GM23338 (cell line): ENCODE data around the gene RNF215.

Source experiments
- EZH2 ChIP-seq: fragments of 200-600 bp; sonication (generic); IDR thresholded peaks from one replicate; pipeline ENCODE4 v1.8.0; 2017; ENCODE audit warnings: antibody characterized with exemption, mild to moderate bottlenecking, low read depth; ENCODE audit not compliant: unreplicated experiment
- EZH2phosphoT487 ChIP-seq: fragments of 200-600 bp; sonication (generic); IDR thresholded peaks from one replicate; pipeline ENCODE4 v1.8.1; 2018; ENCODE audit warnings: antibody characterized with exemption; ENCODE audit not compliant: unreplicated experiment
- NANOG ChIP-seq: IDR thresholded peaks from 2 replicates; pipeline ENCODE4 v1.6.1; 2016; ENCODE audit warnings: antibody characterized with exemption, borderline replicate concordance
- POLR2AphosphoS5 ChIP-seq: IDR thresholded peaks from 2 replicates; pipeline ENCODE4 v1.6.1; 2016; ENCODE audit warnings: antibody characterized with exemption, low read depth
- ZNF114 ChIP-seq: fragments of 250-450 bp; sonication (Bioruptor Pico); IDR thresholded peaks from 2 replicates; pipeline ENCODE4 v1.5.0; 2020; ENCODE audit warnings: mild to moderate bottlenecking, moderate library complexity
- TF ChIP-seq, protein P1 (sequence below), 2 experiments: fragments of 200-600 bp in 1 of 2; sonication (generic) in 1 of 2; conservative IDR thresholded peaks; 2 replicates each; pipeline versions ENCODE4 v1.5.1 to v1.6.1; 2016 to 2017; ENCODE audit warnings: antibody characterized with exemption in 2 of 2, low read depth in 2 of 2, mild to moderate bottlenecking in 2 of 2, moderate library complexity in 1 of 2
- TF ChIP-seq, protein P2 (sequence below): IDR thresholded peaks from one replicate; pipeline ENCODE4 v1.6.1; 2018; ENCODE audit warnings: antibody characterized with exemption; ENCODE audit not compliant: unreplicated experiment

GRCh38 chr22:30338802-30339201, 48.4 kb downstream of the RNF215 start:
- TF ChIP-seq, protein P1, sequence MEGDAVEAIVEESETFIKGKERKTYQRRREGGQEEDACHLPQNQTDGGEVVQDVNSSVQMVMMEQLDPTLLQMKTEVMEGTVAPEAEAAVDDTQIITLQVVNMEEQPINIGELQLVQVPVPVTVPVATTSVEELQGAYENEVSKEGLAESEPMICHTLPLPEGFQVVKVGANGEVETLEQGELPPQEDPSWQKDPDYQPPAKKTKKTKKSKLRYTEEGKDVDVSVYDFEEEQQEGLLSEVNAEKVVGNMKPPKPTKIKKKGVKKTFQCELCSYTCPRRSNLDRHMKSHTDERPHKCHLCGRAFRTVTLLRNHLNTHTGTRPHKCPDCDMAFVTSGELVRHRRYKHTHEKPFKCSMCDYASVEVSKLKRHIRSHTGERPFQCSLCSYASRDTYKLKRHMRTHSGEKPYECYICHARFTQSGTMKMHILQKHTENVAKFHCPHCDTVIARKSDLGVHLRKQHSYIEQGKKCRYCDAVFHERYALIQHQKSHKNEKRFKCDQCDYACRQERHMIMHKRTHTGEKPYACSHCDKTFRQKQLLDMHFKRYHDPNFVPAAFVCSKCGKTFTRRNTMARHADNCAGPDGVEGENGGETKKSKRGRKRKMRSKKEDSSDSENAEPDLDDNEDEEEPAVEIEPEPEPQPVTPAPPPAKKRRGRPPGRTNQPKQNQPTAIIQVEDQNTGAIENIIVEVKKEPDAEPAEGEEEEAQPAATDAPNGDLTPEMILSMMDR (conservative IDR thresholded peaks at IDR 0.05; ENCODE audit: low read depth in 2 of 2) = no peak
- TF ChIP-seq EZH2 (no peak), NANOG (no peak), POLR2AphosphoS5 (no peak), EZH2phosphoT487 (no peak), ZNF114 (no peak)
- TF ChIP-seq, protein P2, sequence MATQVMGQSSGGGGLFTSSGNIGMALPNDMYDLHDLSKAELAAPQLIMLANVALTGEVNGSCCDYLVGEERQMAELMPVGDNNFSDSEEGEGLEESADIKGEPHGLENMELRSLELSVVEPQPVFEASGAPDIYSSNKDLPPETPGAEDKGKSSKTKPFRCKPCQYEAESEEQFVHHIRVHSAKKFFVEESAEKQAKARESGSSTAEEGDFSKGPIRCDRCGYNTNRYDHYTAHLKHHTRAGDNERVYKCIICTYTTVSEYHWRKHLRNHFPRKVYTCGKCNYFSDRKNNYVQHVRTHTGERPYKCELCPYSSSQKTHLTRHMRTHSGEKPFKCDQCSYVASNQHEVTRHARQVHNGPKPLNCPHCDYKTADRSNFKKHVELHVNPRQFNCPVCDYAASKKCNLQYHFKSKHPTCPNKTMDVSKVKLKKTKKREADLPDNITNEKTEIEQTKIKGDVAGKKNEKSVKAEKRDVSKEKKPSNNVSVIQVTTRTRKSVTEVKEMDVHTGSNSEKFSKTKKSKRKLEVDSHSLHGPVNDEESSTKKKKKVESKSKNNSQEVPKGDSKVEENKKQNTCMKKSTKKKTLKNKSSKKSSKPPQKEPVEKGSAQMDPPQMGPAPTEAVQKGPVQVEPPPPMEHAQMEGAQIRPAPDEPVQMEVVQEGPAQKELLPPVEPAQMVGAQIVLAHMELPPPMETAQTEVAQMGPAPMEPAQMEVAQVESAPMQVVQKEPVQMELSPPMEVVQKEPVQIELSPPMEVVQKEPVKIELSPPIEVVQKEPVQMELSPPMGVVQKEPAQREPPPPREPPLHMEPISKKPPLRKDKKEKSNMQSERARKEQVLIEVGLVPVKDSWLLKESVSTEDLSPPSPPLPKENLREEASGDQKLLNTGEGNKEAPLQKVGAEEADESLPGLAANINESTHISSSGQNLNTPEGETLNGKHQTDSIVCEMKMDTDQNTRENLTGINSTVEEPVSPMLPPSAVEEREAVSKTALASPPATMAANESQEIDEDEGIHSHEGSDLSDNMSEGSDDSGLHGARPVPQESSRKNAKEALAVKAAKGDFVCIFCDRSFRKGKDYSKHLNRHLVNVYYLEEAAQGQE = no peak
